ENCODE data around the gene ABCC3.

ABCC3 gene

GRCh38 chr17:50634915-50635731, 442 bp downstream of the ABCC3 start:
- TF ChIP-seq CTCF (conservative IDR thresholded peaks at IDR 0.05; ENCODE audit: low read depth, low read length), result no peak
- peak overlapping the region; percentile 41 for H3K4me3 ChIP-seq (ENCODE audit: low read depth, low read length)

GRCh38 chr17:50635732-50635981, 976 bp downstream of the ABCC3 start:
- H3K4me3 ChIP-seq (ENCODE audit: low read depth, low read length), result no peak overlapping the region

More at GRCh38 chr17:50634915-50635731, 442 bp downstream of the ABCC3 start:
- DNase-seq (ENCODE audit: low read depth), result no peak

GRCh38 chr17:50635982-50636803, 1.5 kb downstream of the ABCC3 start:
- H3K4me3 ChIP-seq (ENCODE audit: low read depth, low read length), result no peak overlapping the region
- DNase-seq (ENCODE audit: low read depth), result no peak
- no peak for TF ChIP-seq CTCF (conservative IDR thresholded peaks at IDR 0.05; ENCODE audit: low read depth, low read length)

More at GRCh38 chr17:50635732-50635981, 976 bp downstream of the ABCC3 start:
- no peak for TF ChIP-seq CTCF (conservative IDR thresholded peaks at IDR 0.05; ENCODE audit: low read depth, low read length)
- DNase-seq (ENCODE audit: low read depth), result no peak

- TF ChIP-seq CTCF (conservative IDR thresholded peaks at IDR 0.05; ENCODE audit: low read depth, low read length), result no peak
- no peak overlapping the region for H3K4me3 ChIP-seq (ENCODE audit: low read depth, low read length)
- DNase-seq (ENCODE audit: low read depth), result no peak
Observed at GRCh38 chr17:50636804-50637195, 2.1 kb downstream of the ABCC3 start.

- no peak for DNase-seq (ENCODE audit: low read depth)
- no peak overlapping the region for H3K4me3 ChIP-seq (ENCODE audit: low read depth, low read length)
- no peak for TF ChIP-seq CTCF (conservative IDR thresholded peaks at IDR 0.05; ENCODE audit: low read depth, low read length)
Observed at GRCh38 chr17:50637829-50638605, 3.3 kb downstream of the ABCC3 start.

- H3K4me3 ChIP-seq (ENCODE audit: low read depth, low read length), result no peak overlapping the region
- DNase-seq (ENCODE audit: low read depth), result peak; percentile 24
- TF ChIP-seq CTCF (conservative IDR thresholded peaks at IDR 0.05; ENCODE audit: low read depth, low read length), result no peak
Observed at GRCh38 chr17:50638606-50638965, 3.9 kb downstream of the ABCC3 start.

Measured in choroid plexus epithelial cell (primary cell).